Sciatic nerve (tissue), 2 donors: ENCODE results near the gene WFDC12. TPM values are rescaled to one million over a fixed set of nuclear protein-coding genes. Genes with fewer than 3 reads are reported as not detected.

Experiments
- ATAC-seq: fragments of 200-7000 bp; cut with Tn5 transposase; one replicate; pipeline ENCODE4 v1.9.1; 2020; ENCODE audit warnings: mild to moderate bottlenecking, moderate library complexity
- DNase-seq: peaks from one replicate; pipeline ENCODE4 v3.0.0-alpha.2; 2020; ENCODE audit warnings: low spot score
- intact Hi-C: fragments of 100-400 bp; cut with DNase I; formaldehyde crosslinking; loops from one replicate; pipeline ENCODE4 v1.14.2; 2022
- total RNA-seq: library from RNA; stranded (reverse); fragmentation: NEBNext Ultra II Directional; extraction: Animal tissue kit (Norgen Biotek cat#: 25700); gene quantifications from one replicate; pipeline ENCODE4 v1.2.1, GENCODE V29; 2021
- donor health status: DM: no; HTN: no; CAD: no.
- donor health status: DM: no; HTN: no; CAD: no.

Gene WFDC12
- total RNA-seq, 1 donor from 2014 or later: not detected

- ATAC-seq: no peak
- intact Hi-C loops: no loop called here
- no peak for DNase-seq
Observed at GRCh38 chr20:45117581-45117980, 6.7 kb downstream of the WFDC12 start.

- ATAC-seq (no peak), DNase-seq (no peak)
- intact Hi-C loops: no loop called here
Observed at GRCh38 chr20:45115829-45116228, 8.4 kb downstream of the WFDC12 start.

DNA sequence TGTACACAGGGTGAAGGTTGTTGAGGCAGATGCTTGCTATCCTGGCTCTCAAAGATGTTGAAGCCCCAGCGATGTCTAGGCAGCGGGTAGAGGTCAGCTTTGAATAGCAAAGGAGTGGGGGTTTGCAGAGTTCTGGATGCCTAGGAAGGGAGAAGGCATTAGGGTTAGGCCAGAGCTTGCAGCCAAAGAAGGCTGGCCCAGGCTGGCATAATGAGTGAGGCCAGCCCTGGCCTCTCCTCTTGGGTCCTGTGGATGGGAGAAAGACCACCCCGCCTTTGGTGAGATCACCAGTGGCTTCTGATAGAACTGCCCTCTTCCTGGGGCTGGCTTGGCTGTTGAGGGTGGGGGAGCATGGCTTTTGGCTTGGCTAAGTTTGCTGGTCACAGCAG, 8.9 kb downstream of the WFDC12 start:
- intact Hi-C loops: no loop called here
- ATAC-seq (no peak), DNase-seq (peak; percentile 23)

- intact Hi-C loops: no loop called here
- DNase-seq (peak; percentile 23), ATAC-seq (no peak)
Observed at GRCh38 chr20:45114465-45115385, 9.5 kb downstream of the WFDC12 start, which contains the start of gene WFDC5. WFDC5 (minus strand) TSS chr20:45115174; CDS start chr20:45115083, 91 bp downstream.

GRCh38 chr20:45113865-45114264, 10.4 kb downstream of the WFDC12 start:
- intact Hi-C loops: no loop called here
- ATAC-seq (no peak), DNase-seq (no peak)

DNA sequence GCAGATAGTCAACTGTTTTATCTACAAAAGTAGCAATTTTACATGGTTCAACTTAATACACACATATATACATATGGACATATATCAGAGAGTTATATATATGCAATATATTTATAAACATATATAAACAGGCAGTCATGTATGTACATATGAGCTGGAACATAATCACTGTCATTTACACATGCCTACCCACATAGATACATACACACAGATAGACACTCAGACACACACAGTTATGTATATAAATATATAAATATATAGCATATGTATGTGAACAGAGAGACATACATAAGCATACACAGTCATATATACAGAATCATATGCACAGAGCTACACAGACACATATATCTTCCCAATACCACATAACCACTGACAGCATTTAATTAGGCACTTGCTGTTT, 11.5 kb downstream of the WFDC12 start:
- intact Hi-C loops: no loop called here
- ATAC-seq (no peak), DNase-seq (no peak)

GRCh38 chr20:45111799-45112471, 12.3 kb downstream of the WFDC12 start:
- intact Hi-C loops: no loop called here
- ATAC-seq (no peak), DNase-seq (no peak)

GRCh38 chr20:45111285-45111684, 13.0 kb downstream of the WFDC12 start:
- no peak for ATAC-seq
- intact Hi-C loops: no loop called here
- DNase-seq: no peak

- ATAC-seq: no peak
- intact Hi-C loops: no loop called here
- DNase-seq: peak; percentile 34
Observed at GRCh38 chr20:45110301-45110700, 14.0 kb downstream of the WFDC12 start.

DNA sequence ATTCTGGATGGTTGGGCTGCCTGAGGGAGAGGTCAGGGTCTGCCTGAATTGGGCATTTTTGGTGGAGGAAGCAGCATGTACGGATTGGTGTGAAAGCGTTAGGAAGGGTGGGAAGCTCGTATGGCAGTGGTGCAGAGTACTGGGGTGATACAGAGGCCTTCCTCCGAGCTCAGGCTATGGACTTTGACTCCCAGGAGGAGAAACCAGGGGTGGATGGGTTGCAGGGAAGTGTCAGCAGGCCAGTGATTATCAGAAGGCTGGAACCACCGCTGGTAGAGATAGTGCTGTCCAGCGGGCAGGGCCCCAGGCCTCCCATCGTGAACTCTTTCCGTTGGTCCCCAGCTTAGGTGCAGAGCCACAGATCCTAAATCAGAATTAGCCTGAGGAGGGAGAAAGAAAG, 14.6 kb downstream of the WFDC12 start:
- no peak for ATAC-seq
- intact Hi-C loops: no loop called here
- no peak for DNase-seq

DNA sequence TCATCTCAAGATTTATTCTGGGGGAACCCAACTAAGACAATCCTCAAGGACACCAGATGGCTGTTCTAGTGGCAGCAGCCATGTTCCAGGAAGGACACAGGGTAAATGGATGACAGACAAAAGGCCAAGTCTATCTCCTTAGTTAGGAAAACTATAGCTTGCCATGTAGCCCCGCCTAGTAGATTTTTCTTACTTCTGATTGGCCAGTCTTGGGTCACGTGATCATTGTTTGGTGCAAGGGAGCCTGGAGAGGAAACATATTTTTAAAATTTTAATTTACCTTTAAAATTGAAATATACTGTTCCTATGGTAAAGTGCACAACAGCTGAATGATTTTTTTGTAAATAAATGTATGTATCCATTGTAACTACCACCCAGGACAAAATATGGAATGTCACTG, 18.9 kb downstream of the WFDC12 start:
- DNase-seq (no peak), ATAC-seq (no peak)
- intact Hi-C loops: no loop called here

GRCh38 chr20:45104786-45105185, 19.5 kb downstream of the WFDC12 start:
- no peak for DNase-seq
- ATAC-seq: no peak
- intact Hi-C loops: no loop called here

DNA sequence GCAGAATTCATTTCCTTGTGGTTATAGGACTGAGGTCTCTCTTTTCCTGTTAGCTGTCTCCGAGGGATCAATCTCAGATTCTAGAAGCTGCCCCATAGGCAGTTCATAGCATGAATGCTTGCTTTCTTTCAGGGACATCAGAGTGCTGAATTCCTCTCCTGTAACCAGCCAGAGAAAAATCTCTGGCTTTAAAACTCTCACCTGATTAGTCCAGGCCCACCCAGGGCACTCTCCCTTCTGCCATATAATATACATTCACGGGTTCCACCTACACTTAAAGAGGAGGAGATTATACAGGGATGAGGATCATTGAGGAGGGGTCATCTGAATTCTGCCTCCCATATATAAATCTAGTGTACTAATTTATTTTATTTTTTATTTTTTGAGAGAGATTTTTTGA, 21.2 kb downstream of the WFDC12 start:
- ATAC-seq: no peak
- intact Hi-C loops: no loop called here
- no peak for DNase-seq

GRCh38 chr20:45101333-45101850, 22.9 kb downstream of the WFDC12 start:
- no peak for ATAC-seq
- intact Hi-C loops: no loop called here

DNA sequence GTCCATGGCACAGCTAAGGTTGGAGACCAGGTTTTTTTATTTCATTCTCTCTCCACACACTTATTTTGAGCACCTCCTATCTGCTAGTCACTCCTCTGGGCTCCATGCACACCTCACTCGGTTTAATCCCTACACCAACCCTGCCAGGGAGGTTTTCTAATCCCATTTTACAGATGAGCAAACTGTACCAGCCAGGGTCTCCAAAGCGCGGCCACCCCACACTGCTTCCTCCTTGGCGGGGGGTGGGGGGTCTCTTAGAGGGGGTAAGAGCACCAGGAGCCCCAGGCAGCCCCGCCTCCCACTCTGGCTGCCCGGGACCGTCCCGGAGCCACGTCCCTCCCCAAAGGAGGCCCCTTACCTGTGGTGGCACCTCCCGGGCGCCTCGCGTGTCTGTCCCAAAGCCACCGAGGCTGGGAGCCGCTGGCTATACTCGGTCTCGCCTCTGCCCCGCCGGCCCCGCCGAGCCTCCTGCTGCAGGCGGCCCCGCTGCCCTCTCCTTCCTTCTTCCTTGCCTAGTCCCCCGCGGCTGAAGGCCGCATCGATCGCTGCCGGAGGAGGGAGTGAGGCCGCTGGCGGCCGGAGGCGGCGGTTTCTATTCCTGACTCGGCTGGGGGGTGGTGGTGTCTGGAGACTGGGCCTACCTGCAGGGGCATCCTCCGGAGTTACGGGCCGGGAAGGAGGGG, 23.6 kb downstream of the WFDC12 start, which contains the start of gene KCNS1:
TSS of gene KCNS1 (minus strand) at position 565 of the 683 bp plus-strand sequence. CDS start 1,891 bp downstream, outside the sequence.
- no peak for ATAC-seq
- no peak for DNase-seq
- intact Hi-C loops: no loop called here

More at GRCh38 chr20:45101333-45101850, 22.9 kb downstream of the WFDC12 start:
- DNase-seq: no peak

GRCh38 chr20:45098103-45098773, 26.0 kb downstream of the WFDC12 start:
- intact Hi-C loops: loop anchor here (5.0 kb wide), 1 partner anchor 56 kb away; no protein-coding TSS in a partner anchor
- DNase-seq (no peak), ATAC-seq (no peak)

DNA sequence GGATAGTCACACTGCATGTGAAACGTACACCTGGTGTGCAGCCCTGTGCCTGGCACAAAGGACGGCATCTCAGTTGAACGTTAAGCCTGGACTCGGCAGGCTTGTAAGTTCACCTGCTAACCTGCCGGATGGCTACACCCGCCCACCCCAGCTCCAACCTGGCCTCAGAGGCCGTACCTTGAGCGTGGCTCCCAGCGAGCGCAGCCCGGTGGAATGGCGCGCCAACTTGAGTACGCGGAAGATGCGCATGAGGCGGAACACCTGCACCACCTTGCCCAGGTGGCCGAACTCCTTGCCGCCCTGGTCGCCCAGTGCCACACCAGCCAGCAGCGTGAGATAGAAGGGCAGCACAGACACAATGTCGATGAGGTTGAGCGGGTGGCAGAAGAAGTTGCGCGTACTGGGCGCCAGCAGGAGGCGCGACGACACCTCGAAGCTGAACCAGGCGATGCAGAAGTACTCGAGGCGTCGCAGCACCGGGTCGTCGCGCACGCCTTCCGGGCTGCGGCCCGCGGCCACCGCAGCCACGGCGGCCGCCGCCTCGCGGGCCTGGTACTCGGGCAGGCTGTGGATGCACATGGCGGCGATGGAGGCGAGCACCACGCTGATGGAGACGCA, 26.7 kb downstream of the WFDC12 start:
- no peak for DNase-seq
- intact Hi-C loops: loop anchor here (5.0 kb wide), 1 partner anchor 55 kb away; no protein-coding TSS in a partner anchor
- ATAC-seq: peak; percentile 37

DNA sequence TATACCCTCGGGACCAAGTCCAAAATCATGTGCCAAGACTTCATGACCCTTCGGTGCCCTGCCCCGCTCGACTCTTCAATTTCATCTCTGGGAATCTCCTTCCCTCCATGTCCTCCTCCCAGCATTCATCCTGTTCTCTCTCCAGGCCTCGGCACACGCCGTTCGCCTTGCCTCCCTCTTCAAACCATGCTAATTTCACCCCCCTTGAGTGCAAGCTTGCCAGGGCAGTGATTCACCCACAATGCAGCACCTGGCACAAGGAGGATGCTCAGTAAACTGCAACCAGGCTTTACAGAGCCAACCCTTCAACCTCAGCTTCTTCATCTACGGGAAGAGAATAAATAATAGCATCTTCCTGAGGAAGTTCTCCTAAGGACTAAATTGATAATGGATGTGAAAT, 27.5 kb downstream of the WFDC12 start:
- intact Hi-C loops: loop anchor here (5.0 kb wide), 1 partner anchor 54 kb away; no protein-coding TSS in a partner anchor
- DNase-seq (no peak), ATAC-seq (no peak)
